HG02610 (cell line): Measurements from ENCODE around the gene ALCAM.

Source experiments
- ATAC-seq: cut with Tn5 transposase; IDR thresholded peaks from one replicate; pipeline ENCODE4 v1.9.1; 2021; ENCODE audit warnings: mild to moderate bottlenecking, moderate library complexity; ENCODE audit not compliant: unreplicated experiment

Gene ALCAM

DNA sequence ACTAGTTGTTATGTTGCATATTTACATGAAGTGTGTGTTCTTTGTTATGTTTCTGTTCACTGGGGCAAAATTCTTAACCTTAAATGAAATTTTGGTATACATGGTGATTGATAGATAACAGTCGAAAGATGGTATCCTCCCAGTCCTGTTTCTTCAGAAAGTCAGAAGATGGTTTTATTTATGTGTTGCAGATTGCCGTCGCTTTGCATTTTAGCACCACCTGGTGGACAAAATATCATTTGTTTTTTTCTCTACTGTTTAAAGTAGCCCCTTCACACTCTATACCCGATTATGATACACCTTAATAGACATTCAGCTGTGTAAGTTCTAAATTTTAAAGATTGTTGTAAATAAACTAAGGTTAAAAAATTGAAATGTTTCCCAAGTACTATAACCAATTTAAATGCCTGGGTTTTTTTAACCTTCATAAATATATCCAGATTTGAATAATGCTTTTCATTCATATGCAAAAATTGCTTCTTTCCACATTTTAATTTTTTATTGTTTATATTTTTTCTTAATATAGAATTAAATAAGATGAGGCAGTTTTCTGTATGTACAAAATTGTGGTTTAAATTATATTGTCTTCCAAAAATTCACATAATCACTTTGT lies 152.2 kb downstream of the ALCAM start:
- peak; percentile 89 for ATAC-seq

DNA sequence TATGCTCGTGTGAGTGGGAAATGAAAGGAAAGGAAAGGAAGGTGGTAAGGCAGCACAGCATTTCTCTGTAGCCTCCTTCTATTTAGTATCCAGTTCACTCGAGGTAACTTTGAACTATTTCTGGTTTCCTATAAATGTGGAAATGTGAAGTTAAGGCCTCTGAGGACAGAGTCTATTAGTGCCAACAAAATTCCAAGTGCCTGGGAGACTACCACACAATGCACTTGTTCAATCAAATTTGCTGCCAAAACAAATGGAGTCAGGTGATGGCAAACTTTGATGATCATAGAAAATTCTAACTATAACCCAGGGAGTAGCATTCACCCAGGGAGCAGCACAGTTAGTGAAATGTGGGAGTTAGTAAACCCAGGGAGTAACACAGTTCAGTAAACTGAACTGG lies 155.1 kb downstream of the ALCAM start:
- ATAC-seq, result no peak

DNA sequence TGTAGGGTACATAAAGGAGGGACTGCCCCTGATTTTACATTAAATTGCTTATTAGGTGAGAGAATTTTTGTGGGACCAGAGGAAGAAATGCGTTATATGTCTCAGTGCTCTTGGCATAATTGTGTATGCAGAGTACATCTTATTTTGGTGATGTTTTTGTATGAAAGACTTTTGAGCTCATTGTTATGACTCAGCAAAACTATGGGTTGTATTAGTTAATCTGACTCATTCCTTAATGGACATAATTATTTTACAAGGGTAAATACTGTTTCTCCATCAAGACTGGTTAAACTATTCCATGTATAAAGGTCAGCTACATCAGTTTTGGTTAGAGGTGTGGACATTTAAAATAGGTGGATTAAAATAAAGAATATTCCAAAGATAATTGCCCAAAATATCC lies 156.8 kb downstream of the ALCAM start:
- ATAC-seq, result no peak

- ATAC-seq, result no peak
These were observed 158.8 kb downstream of the ALCAM start for GRCh38 chr3:105525531-105525930.

DNA sequence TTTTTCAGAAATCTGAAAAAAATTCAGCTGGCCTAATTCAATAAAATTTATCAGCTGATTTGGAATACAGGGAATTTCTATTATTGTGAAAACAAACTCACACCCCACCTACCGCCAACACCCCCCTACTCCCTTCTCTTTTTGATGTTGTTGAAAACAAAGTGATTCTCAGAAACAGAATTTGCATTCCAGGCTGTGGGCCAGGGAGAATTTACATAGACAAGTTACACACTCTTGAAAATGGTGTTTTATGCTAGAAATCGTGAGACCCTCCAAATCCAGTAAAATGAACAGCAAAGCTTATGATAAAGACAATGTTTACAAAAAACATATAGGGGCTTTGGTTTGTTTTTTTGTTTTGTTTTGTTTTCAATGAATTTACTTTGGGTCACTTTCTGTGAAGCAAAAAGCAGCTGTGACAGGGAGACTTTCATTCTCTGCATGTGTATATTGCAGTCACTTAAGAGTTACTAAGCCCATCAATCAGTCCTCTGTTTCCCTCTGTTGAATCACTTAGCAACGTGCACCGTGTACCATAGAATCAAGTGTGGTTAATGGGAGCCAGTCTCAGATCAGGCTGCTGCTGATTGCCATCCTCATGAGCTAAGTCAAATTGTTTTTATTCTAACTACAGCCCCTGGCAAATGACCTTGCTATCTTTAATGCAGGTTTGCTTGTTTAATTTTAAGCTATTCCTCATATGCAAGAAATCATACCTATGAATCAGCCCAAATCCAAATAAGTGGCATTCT lies 159.8 kb downstream of the ALCAM start:
- no peak for ATAC-seq

DNA sequence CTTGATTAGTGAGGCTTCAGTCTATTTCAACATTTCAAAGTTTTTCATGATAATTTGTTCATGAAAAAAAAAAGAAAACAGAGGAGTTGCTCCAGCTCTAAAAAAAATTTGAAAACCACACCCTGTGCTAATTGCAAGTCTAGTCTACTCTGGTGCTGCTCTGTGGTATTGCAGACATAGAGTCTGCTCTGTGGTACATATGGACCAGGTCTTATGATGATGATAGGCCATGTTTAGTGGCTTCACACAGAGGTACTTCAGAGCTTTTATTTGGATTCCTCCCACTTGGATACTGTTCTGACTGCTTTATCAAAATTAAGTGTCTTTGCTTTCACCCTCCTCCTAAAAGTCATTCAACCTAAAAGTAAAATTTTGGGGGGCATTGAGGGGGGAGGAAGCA lies 160.8 kb downstream of the ALCAM start:
- no peak for ATAC-seq

DNA sequence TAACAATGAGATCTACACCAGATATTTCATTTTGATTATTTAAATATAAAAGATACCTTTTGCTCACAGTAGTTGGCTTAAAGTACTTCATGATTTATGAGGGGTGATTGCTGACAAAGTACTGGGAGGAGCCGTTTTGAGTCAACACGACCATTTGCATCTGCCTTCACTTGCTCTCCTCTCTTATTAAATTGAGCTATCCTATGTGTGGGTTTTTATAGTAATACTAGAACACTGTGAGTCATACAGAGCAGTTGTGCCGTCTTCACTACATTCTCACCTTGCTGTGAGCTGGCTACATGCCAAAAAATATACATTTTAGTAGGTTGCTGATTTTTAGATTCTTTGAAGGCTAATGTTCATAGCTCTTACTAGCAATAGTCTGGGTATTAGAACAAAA lies 161.2 kb downstream of the ALCAM start:
- ATAC-seq, result peak; percentile 97

GRCh38 chr3:105528955-105529354 lies 162.2 kb downstream of the ALCAM start:
- no peak for ATAC-seq

DNA sequence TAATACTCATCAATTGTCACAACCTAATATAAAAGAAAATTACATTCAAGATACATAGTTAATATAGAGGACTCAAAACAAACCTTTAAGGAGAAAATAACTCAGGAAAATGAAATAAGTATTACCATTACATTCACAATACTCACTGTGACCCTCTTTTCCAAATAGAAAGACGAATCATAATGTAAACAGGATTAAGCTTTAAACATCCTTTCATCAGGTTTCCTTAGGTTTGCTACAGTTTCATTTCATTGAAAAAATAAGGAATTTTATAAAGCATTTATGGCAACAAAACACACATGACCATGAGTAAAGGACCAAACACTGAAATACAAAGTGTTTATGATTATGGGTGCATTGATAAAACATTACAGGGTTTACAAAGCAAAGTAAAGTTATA lies 162.7 kb downstream of the ALCAM start:
- ATAC-seq, result no peak

DNA sequence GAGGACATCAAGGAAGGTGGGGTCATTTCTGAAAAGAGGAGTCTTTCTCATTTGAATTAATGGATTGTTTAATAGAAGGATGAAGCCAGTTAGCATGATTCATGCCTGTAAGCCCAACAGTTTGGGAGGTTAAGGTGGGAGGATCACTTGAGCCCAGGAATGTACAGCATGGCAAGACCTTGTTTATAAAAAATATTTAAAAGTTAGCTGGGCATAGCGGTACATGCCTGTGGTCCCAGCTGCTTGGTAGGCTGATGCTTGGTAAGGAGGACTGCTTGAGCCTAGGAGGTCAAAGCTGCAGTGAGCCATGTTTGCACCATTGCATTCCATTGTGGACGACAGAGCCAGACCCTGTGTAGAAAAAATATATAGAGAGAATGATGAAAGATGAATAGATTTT lies 165.5 kb downstream of the ALCAM start:
- no peak for ATAC-seq

DNA sequence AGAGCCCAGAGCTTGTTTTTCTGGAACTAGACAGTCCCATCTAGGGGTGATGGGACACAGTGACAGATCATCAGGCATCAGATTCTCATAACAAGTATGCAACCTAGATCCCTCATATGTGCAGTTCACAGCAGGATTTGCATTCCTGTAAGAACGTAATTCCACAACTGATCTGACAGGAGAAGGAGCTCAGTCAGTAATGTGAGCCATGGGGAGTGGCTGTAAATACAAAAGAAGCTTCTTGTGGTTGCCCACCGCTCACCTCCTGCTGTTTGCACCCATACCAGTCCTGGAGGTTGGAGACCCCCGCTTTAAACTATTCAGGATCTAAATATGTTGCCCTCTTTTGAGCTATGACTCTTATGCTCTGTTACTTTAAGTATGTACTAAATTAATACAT lies 167.3 kb downstream of the ALCAM start:
- no peak for ATAC-seq

DNA sequence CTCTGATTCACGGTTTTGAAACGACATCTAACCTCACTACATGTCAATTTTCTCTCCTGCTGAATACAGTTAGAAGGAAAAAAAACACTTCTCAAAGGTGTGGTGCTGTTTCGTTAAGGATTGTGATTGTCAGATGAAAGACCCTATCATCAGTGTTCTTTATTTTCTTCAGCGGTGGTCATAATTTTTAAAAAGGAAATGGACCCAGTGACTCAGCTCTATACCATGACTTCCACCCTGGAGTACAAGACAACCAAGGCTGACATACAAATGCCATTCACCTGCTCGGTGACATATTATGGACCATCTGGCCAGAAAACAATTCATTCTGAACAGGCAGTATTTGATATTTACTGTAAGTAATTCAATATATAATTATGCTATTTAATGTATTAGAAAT lies 167.8 kb downstream of the ALCAM start:
- ATAC-seq, result no peak

DNA sequence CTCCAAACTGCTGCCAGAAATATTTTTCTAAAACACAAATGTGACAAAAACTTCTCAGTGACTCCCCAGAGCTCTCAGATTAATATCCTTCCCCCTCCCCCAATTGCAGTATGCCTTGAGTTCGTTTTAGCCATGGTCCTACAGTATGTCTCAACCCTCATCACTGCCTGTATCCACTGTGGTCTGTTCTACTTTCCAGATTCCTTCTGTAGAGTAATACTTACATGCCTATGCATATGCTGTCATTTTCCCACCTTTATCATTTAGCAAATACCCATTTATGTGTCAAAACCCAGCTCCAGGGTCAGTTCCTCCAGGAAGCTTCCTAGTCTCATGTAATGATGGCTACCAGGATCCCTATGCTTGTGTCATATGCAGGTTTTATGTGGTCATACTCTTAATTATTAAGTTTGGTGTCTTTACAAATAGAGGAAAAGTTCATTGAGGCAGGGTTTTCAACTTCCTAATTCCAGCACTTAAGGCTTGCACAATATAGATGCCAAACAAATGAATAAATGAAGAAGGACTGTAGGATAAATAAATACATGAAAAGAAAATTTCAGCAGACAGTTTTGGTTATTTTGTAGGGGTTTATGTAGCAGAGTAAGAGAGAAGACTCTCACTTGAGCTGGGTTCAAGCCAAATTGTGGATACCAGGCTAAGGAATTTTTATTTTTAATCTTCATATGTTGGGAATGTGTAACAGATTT lies 170.8 kb downstream of the ALCAM start:
- no peak for ATAC-seq

GRCh38 chr3:105538483-105538882 lies 171.8 kb downstream of the ALCAM start:
- no peak for ATAC-seq

DNA sequence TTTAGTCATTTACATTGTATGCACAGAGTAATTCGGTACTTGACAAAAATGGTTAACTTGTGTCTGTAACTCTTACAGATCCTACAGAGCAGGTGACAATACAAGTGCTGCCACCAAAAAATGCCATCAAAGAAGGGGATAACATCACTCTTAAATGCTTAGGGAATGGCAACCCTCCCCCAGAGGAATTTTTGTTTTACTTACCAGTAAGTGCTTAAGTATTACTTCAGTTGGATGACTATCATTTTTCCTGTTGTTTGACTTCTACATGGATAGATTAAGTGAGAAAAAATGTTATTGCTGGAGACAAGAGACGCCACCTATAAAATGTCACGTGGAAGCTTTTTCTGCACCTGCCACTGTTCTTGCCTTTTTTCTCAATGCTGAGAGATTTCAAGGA lies 173.2 kb downstream of the ALCAM start:
- no peak for ATAC-seq

DNA sequence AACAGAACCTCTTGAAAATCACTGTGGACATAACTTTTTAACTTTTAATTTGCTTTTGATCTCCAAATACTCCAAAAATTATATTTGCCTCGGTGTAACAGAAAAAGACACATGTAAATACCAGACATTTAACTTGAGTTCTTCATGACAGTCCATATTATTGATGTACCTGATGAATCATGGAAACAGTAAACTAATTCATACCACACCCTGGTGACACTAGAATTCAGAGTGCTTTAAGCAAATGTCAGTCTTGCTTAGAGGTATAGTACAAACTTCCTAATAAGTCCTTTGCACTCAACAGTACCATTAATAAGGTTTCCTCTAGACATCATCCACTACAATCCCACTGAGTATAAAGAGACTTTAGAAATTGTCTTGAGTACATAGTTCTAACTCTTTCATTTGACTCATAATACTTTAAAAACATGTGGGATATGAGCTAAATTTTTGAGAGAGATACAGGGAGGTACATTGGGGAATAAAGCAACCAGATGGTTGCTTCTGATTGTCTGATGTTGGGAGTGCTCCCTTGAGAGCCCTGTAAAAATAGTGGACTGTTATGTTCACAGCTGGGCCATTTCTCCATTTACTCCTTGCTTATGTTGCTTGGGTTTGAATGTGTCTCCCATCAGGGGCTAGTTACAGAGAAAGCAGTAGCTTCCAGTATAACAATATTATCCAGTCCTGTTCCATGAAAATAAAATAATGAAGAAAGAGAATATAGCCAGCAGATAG lies 175.7 kb downstream of the ALCAM start:
- no peak for ATAC-seq

GRCh38 chr3:105545051-105545450 lies 178.3 kb downstream of the ALCAM start:
- no peak for ATAC-seq

GRCh38 chr3:105553851-105554250 lies 187.1 kb downstream of the ALCAM start:
- ATAC-seq, result no peak

DNA sequence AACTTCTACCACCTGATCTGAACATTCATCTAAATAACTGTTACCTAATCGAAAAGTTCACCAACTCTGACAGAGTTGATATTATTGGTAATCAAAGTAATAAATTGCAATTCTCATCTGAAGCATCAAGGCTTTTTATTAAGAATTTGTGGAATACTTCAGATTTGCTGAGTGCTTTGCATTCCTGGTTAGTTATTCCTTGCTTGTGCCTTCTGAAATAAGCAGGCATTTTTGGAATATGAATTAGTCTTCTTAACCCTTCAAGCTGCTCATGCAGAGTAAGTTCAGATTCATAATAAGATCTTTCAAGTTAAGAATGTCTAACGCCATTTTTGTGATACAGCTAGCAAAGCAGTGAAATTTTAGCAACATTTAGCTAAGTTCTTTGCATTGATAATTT lies 188.5 kb downstream of the ALCAM start:
- ATAC-seq, result no peak

DNA sequence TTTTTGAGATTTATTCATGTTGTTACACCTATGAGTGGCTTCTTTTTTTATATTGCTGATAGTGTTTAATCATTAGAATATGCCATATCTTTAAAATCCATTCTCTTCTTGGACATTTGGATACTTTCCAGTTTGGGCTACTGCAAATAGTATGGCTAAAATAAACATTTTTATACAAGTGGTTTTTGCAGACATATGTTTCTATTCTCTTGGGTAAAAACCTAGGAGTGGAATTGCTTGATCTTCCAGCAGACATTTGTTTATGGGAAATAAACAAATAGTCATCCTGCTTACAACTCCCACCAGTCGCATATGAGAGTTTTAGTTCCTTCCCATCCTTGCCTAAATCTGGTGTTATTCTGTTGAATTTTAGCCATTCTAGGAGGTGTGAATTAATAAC lies 193.1 kb downstream of the ALCAM start:
- ATAC-seq, result no peak

DNA sequence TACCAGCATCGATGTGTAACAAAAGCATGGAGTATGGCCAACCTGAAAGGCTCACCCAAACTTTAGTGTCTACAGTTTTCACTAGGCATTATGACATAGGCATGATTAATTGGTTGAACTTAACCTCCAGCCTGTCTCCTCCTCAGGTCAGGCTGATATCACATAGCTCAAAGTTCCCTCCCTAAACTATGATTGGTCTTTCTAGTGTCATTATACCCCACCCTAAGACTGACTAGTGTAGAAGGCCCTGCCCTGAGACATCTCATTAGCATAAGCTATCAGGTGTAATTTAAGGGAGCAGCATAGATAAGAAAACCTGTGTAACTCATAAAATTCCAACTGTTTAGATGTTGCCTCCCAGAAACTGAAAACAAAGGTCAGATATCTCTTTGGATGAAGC lies 195.2 kb downstream of the ALCAM start:
- ATAC-seq, result no peak
